Stimulated activated CD8-positive, alpha-beta memory T cell treated with anti-CD3 and anti-CD28 coated beads, Interleukin-7, amount 100 ng/mL, for 24 hours (primary cell): ENCODE results near the gene PDE4C.
"Not testable (repeated sequence)": the region's sequence is repeated elsewhere in the genome, so short reads cannot be mapped to it uniquely, and the experiment has no call there.

Source experiments
- DNase-seq: peaks from one replicate; pipeline ENCODE4 v3.0.0-alpha.2; 2020; ENCODE audit warnings: low read depth

PDE4C gene

GRCh38 chr19:18223860-18224524 is 2.2 kb downstream of the PDE4C start:
- DNase-seq: no peak

GRCh38 chr19:18221815-18222725 is 4.2 kb downstream of the PDE4C start:
- DNase-seq: no peak

- DNase-seq: no peak
Measured at GRCh38 chr19:18220632-18221275, 5.5 kb downstream of the PDE4C start.

GRCh38 chr19:18219911-18220631 is 6.2 kb downstream of the PDE4C start:
- no peak for DNase-seq

- DNase-seq: no peak
Measured at GRCh38 chr19:18218600-18218999, 7.6 kb downstream of the PDE4C start.

GRCh38 chr19:18218159-18218558 is 8.1 kb downstream of the PDE4C start:
- DNase-seq: no peak

- DNase-seq: no peak
Measured at GRCh38 chr19:18216789-18217188, 9.4 kb downstream of the PDE4C start.

- DNase-seq: no peak
Measured at GRCh38 chr19:18214779-18215433, 11.3 kb downstream of the PDE4C start.

- no peak for DNase-seq
Measured at GRCh38 chr19:18211683-18212082, 14.6 kb downstream of the PDE4C start.

- not testable (repeated sequence) for DNase-seq
Measured at GRCh38 chr19:18209912-18210311, 16.3 kb downstream of the PDE4C start.

GRCh38 chr19:18208098-18208951 is 17.9 kb downstream of the PDE4C start:
- peak; percentile 27 for DNase-seq

GRCh38 chr19:18206018-18206417 is 20.2 kb downstream of the PDE4C start:
- DNase-seq: no peak

GRCh38 chr19:18205200-18205892 is 20.9 kb downstream of the PDE4C start:
- DNase-seq: no peak

- DNase-seq: no peak
Measured at GRCh38 chr19:18204394-18205199, 21.6 kb downstream of the PDE4C start.

GRCh38 chr19:18203863-18204393 is 22.3 kb downstream of the PDE4C start, which contains the start of gene RAB3A:
Gene RAB3A, minus strand, starts transcription at chr19:18204042. Its CDS starts 1,302 bp downstream, at chr19:18202740.
- peak; percentile 99 for DNase-seq

- no peak for DNase-seq
Measured at GRCh38 chr19:18203408-18203862, 22.8 kb downstream of the PDE4C start.

GRCh38 chr19:18202778-18203407 is 23.3 kb downstream of the PDE4C start:
- no peak for DNase-seq

- DNase-seq: no peak
Measured at GRCh38 chr19:18202397-18202777, 23.9 kb downstream of the PDE4C start.
